Measurements from ENCODE around the gene ERF. TPM values are rescaled to one million over a fixed set of nuclear protein-coding genes. Genes with fewer than 3 reads are reported as not detected.

The ERF gene
- total RNA-seq, 1 experiment from 2014 or later: 96.1 TPM

- H3K79me2 ChIP-seq (ENCODE audit: insufficient read depth, low read length): peaks cover 92% of the 10 kb centered on the region
- TF ChIP-seq SIN3A (IDR thresholded peaks at IDR 0.05; ENCODE audit: low read depth) (no peak), EZH2 (IDR thresholded peaks at IDR 0.05) (no peak), CTCF (IDR thresholded peaks at IDR 0.05 in 2 of 3, conservative IDR thresholded peaks at IDR 0.05 in 1 of 3; ENCODE audit: borderline replicate concordance in 1 of 3, insufficient read depth in 1 of 3, low read depth in 2 of 3, low read length in 2 of 3) (no peak), TCF7L2 (IDR thresholded peaks at IDR 0.05; ENCODE audit: borderline replicate concordance, extremely low read depth, insufficient read depth, insufficient read length) (no peak), RAD21 (IDR thresholded peaks at IDR 0.05; ENCODE audit: low read depth) (no peak), ELF1 (IDR thresholded peaks at IDR 0.05; ENCODE audit: borderline replicate concordance, low read depth) (no peak), ZBTB33 (IDR thresholded peaks at IDR 0.05; ENCODE audit: extremely low read depth, insufficient replicate concordance, low read length) (no peak), JUND (IDR thresholded peaks at IDR 0.05) (no peak), FOSL1 (IDR thresholded peaks at IDR 0.05; ENCODE audit: low read depth) (no peak), MAX (IDR thresholded peaks at IDR 0.05) (no peak), SP1 (IDR thresholded peaks at IDR 0.05; ENCODE audit: low read depth) (no peak), ZFX (IDR thresholded peaks at IDR 0.05) (no peak), POLR2A (IDR thresholded peaks at IDR 0.05; ENCODE audit: borderline replicate concordance, extremely low read depth, insufficient read depth, insufficient read length) (no peak)
- H3K9me2 ChIP-seq (ENCODE audit: insufficient read depth): no peaks in the 10 kb centered on the region
- DNase-seq (ENCODE audit: low read depth, low spot score) (no peak), ATAC-seq (no peak)
- 0 out of 2 replicates have a peak, but pooled peaks cover 6% of the 10 kb centered on the region for H4K20me1 ChIP-seq (ENCODE audit: insufficient read depth)
- RAD21 ChIA-PET (ENCODE audit: low non-redundant PET in 1 of 2, low total read pairs in 2 of 2, uncharacterized antibody in 2 of 2, unreplicated experiment in 2 of 2): no interaction called here
- CTCF ChIA-PET: no interaction called here
- peaks cover 11 to 51% of the 10 kb centered on the region in 2 experiments for H3K4me1 ChIP-seq (ENCODE audit: control insufficient read depth in 1 of 2, insufficient read depth in 2 of 2, low read length in 2 of 2)
- intact Hi-C loops (cut with micrococcal nuclease): no loop called here
- POLR2A ChIA-PET: no interaction called here
- no TSS peak for BruUV-seq (replicated peaks)
- no peak overlapping the region for H3K9ac ChIP-seq (ENCODE audit: low read length)
- H2AFZ ChIP-seq (ENCODE audit: low read depth, low read length, poor library complexity, severe bottlenecking): no peak overlapping the region
- H3K27me3 ChIP-seq (ENCODE audit: insufficient read depth, low read length): no peaks in the 10 kb centered on the region
- no peak overlapping the region for H3K4me3 ChIP-seq (replicated peaks in 1 of 2; ENCODE audit: low read depth in 1 of 2, low read length in 2 of 2)
- no peak overlapping the region for H3K27ac ChIP-seq (ENCODE audit: low read depth, low read length)
- no peaks in the 10 kb centered on the region for H3K9me3 ChIP-seq (ENCODE audit: control insufficient read depth in 1 of 2, insufficient read depth in 1 of 2, low read depth in 1 of 2, low read length in 2 of 2)
- peaks cover 24 to 61% of the 10 kb centered on the region in 2 experiments for H3K36me3 ChIP-seq (ENCODE audit: control insufficient read depth in 1 of 2, insufficient read depth in 2 of 2, low read length in 2 of 2)
- H3K4me2 ChIP-seq (ENCODE audit: low read length): no peak overlapping the region
These were observed 51.2 kb downstream of the ERF start for GRCh38 chr19:42203700-42204099.
